ENCODE results near the gene MRPL27. TPM values are rescaled to one million over a fixed set of nuclear protein-coding genes. Genes with fewer than 3 reads are reported as not detected.

The MRPL27 gene
- total RNA-seq, 4 donors from 2014 or later, result 48.9 to 71.0 (median 61.7) TPM

- ATAC-seq (ENCODE audit: low FRiP score) (no peak), DNase-seq (ENCODE audit: low spot score) (no peak)
- TF ChIP-seq CTCF (IDR thresholded peaks at IDR 0.05), result no peak
These were observed 13.8 kb downstream of the MRPL27 start for GRCh38 chr17:50359005-50359699.

GRCh38 chr17:50358177-50358576, 14.8 kb downstream of the MRPL27 start:
- DNase-seq (ENCODE audit: low spot score) (no peak), ATAC-seq (ENCODE audit: low FRiP score) (no peak)
- TF ChIP-seq CTCF (IDR thresholded peaks at IDR 0.05), result no peak

- DNase-seq (ENCODE audit: low spot score) (no peak), ATAC-seq (ENCODE audit: low FRiP score) (no peak)
- TF ChIP-seq CTCF (IDR thresholded peaks at IDR 0.05), result no peak
These were observed 16.0 kb downstream of the MRPL27 start for GRCh38 chr17:50356892-50357510.

- TF ChIP-seq CTCF (IDR thresholded peaks at IDR 0.05), result no peak
- ATAC-seq (ENCODE audit: low FRiP score) (no peak), DNase-seq (ENCODE audit: low spot score) (no peak)
These were observed 16.6 kb downstream of the MRPL27 start for GRCh38 chr17:50356418-50356817.

- DNase-seq (ENCODE audit: low spot score) (no peak), ATAC-seq (ENCODE audit: low FRiP score) (no peak)
These were observed 17.2 kb downstream of the MRPL27 start for GRCh38 chr17:50355701-50356341.

GRCh38 chr17:50355336-50355700, 17.7 kb downstream of the MRPL27 start:
- TF ChIP-seq CTCF (IDR thresholded peaks at IDR 0.05), result no peak

More at GRCh38 chr17:50355701-50356341, 17.2 kb downstream of the MRPL27 start:
- TF ChIP-seq CTCF (IDR thresholded peaks at IDR 0.05), result no peak

More at GRCh38 chr17:50355336-50355700, 17.7 kb downstream of the MRPL27 start:
- ATAC-seq (ENCODE audit: low FRiP score) (no peak), DNase-seq (ENCODE audit: low spot score) (no peak)
